NCI-H1105 treated with DMSO at 0.1 percent for 48 hours (cell line): ENCODE measurements around the gene HCST.
"Not testable (repeated sequence)": the region's sequence is repeated elsewhere in the genome, so short reads cannot be mapped to it uniquely, and the experiment has no call there.

Source experiments
- DNase-seq: peaks from one replicate; lab custom pipeline; 2025; lab: John Stamatoyannopoulos, UW

HCST gene, protein sequence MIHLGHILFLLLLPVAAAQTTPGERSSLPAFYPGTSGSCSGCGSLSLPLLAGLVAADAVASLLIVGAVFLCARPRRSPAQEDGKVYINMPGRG

DNA sequence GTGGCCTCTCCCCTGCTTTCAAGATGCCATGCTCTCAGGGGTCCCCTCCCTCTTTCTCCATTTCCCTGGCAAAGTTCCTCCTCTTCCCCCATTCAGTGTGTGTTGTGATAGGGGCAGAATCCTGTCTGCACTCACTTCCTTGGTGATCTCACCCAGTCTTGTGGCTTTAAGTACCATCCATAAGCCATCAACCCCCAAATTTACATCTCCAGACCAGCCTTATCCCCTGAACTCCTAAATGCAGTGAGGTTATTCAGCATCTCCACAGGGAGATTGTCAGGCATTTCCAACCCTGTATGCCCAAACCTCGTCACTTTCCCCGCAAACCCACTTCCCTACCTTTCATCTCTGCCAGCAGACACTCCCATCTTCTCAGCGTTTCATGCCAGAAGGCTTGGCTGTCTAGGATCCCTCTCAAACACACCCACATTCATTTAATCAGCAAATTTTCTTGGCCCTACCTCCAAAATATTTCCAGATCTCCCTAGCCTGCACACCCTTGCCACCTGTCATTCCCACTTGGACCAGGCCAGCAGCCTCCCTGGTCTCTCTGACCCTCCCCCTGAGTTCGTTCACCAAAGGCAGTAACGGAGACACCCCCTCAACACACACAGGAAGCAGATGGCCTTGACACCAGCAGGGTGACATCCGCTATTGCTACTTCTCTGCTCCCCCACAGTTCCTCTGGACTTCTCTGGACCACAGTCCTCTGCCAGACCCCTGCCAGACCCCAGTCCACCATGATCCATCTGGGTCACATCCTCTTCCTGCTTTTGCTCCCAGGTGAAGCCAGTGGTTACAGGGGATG lies at the start of gene HCST:
Gene HCST (plus strand): TSS at position 676 of the 808 bp plus-strand sequence. CDS start 65 bp downstream, at position 741.
- DNase-seq, result no peak

DNA sequence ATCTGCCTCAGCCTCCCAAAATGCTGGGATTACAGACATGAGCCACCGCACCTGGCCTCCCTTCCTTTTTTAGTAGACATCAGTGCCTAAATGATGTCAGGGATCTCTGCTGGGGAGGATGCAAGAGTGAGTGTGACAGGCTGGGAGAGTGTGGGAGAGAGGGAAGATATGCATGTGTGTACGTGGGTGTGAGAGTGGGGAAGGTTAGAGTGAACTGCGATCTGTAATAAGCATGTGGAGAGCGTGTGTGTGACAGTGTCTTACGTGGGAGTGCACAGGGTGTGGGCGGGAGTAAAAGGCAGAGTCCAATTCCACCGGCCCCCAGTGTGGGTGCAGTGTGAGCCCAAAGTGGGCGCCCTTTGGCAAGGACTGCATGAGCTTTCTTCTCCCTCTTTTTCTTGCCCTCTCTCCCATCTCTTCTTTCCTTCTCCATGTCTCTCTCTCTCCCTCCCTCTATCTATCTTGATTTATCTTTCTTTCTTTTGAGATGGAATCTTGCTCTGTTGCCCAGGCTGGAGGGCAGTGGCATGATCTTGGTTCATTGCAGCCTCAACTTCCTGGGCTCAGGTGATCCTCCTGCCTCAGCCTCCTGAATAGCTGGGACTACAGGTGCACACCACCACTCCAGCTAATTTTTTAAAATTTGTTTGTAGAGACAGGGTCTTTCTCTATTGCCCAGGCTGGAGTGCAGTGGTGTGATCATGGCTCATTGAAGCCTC lies 49.1 kb upstream of the HCST start:
- no peak for DNase-seq

DNA sequence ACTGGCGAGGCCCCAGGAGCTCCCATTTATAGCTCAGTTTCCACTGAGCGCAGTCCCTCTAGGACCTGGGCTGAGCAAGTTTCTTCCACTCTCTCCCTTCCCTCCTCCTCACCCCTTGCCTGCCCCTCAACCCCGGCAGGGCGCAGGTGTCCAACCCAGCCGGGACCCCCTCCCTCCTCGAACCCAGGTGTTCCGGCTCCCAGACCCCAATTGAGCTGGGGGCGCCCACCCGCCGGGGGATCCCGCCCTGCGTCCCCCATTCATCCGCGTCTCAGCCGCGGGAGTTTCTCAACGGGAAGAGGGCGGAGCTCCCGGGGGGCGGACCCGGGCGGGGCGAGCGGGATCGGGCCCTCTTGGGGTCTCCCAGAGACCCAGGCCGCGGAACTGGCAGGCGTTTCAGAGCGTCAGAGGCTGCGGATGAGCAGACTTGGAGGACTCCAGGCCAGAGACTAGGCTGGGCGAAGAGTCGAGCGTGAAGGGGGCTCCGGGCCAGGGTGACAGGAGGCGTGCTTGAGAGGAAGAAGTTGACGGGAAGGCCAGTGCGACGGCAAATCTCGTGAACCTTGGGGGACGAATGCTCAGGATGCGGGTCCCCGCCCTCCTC lies 45.7 kb upstream of the HCST start, which contains the start of gene KIRREL2:
Gene KIRREL2 (plus strand): TSS at position 366 of the 604 bp plus-strand sequence. CDS start 209 bp downstream, at position 575.
- peak; percentile 39 for DNase-seq

DNA sequence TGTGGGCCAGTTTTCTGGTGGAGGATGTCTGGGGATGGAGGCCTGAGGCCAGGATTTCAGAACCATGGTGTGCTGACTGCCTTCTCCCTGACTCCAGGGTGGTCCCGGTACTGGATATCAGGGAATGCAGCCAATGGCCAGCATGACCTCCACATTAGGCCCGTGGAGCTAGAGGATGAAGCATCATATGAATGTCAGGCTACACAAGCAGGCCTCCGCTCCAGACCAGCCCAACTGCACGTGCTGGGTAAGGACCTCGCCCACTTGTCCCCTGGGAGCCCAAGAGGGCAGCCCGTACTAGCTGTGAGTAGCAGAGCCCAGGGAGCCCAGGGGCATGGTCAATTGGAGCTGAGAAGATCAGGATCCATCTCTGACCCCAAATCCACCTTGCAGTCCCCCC lies 44.0 kb upstream of the HCST start:
- DNase-seq, result no peak

GRCh38 chr19:35859414-35859813 lies 42.9 kb upstream of the HCST start:
- no peak for DNase-seq

DNA sequence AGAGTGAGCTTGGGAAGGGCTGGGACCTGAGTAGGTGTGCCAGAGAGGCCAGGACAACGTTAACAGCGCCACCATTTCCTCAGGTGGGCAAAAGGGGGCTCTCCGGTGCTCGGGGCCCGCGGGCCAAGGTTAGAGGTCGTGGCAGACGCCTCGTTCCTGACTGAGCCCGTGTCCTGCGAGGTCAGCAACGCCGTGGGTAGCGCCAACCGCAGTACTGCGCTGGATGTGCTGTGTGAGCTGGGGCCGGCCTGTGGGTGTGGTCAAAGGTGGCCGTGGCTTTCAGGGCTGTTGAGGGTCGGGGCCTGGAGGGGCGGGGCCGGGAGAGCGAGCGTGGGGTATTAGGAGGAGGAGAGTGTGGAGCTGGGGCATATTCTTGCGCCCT lies 41.9 kb upstream of the HCST start:
- DNase-seq, result no peak

DNA sequence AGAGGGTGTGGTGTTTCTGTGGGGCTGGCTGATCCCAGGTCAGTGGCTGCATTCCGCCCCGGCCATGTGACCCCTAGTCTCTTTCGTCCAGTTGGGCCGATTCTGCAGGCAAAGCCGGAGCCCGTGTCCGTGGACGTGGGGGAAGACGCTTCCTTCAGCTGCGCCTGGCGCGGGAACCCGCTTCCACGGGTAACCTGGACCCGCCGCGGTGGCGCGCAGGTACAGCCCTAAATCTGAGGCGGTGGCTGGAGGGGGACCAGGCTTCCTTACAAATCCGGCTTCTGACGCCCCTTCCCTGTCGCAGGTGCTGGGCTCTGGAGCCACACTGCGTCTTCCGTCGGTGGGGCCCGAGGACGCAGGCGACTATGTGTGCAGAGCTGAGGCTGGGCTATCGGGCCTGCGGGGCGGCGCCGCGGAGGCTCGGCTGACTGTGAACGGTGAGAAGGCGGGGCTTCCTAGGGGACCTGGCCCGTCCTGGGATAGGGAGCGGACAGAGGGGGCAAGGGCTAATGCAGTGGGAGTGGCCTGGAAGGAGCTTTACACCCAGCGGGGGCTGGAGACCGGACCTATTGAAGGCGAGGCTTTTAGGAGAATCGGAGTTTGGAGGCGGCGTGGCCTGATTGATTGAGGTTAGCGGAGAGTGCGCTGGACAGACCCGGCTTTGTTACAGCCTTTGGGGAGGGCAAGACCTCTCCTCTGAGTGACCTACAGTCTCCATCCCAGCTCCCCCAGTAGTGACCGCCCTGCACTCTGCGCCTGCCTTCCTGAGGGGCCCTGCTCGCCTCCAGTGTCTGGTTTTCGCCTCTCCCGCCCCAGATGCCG lies 41.3 kb upstream of the HCST start:
- no peak for DNase-seq

- no peak for DNase-seq
These were observed 40.6 kb upstream of the HCST start for GRCh38 chr19:35861640-35862160.

GRCh38 chr19:35862528-35862927 lies 39.8 kb upstream of the HCST start:
- DNase-seq, result no peak

- no peak for DNase-seq
These were observed 39.3 kb upstream of the HCST start for GRCh38 chr19:35863018-35863417.

DNA sequence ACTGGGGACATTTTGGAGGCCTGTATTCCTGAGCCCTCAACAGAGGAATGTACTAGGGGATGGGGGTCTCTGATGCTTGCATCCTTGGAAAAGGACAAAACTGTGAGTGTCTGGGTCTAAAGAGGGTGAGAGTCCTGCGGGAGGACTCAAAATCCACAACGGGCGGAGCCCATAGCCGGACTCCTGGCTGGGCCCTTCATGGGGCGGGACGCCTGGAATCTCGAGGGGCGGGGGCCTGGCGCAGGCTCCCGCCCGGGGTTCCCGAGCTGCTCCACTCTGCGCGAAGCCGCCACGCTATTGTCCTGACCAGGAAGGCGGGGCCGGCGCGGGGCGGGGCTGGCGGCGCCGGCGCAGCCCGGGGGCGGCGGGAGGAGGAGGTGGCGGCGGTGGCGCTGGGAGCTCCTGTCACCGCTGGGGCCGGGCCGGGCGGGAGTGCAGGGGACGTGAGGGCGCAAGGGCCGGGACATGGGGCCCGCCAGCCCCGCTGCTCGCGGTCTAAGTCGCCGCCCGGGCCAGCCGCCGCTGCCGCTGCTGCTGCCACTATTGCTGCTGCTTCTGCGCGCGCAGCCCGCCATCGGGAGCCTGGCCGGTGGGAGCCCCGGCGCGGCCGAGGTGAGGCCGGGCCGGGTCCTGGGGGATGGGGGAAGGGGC lies 34.0 kb upstream of the HCST start, which contains the start of gene APLP1:
Gene APLP1 (plus strand): TSS at position 403 of the 651 bp plus-strand sequence. CDS start 63 bp downstream, at position 466.
- peak; percentile 63 for DNase-seq

DNA sequence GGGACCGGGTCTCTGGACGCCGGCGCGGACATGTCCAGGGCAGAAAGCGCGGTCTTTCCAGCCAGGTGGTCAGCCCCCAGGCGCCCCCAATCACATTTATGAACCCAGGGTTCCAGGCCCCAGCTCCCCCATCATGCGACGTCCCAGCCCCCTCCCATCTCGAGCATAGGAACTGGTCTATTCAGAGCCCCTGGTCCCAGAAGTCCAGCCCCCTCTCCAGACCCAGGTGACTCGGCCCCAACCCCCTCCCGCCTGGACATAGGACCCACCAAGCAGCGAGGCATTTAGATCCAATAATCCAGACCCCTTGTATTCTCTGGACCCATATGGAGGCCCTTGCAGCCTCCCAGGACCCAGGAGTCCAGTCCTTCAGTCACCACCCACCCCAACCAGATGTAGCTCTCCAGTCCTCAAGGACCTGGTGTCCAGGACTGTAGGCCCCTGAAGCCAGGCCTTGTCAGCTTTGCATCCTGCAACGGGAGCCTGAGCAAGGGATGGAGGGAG lies 33.5 kb upstream of the HCST start:
- no peak for DNase-seq

DNA sequence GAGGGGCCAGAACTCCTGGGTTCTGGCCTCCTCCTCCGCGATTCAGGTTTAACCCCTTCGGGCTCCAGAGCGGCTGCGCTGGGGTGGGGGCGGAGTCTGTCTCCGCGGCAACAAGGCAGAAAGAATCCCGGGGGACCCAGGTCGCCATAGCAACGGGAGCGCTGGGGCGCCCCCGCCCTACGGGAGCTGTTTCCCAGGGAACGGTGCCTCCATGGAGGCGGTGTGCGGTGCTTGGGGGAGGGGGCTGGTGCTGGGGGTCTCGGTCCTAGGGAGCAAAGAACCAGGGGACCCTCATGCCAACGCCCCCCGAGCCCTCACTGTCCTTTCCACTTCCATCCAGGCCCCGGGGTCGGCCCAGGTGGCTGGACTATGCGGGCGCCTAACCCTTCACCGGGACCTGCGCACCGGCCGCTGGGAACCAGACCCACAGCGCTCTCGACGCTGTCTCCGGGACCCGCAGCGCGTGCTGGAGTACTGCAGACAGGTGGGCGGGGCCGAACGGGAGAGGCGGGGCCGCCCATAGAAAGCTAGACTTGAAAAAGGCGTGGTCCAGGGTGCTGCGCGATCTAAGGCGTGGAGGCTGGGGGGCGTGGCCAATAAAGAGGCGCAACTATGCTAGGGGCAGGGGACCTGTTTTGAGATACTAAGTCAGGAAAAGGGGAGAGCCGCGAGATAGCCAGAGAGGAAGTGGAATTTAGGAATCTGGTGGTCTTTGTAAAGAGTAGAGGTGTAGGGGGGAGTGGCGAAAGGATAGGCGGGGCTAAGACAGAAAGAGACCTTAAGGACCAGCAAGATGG lies 32.8 kb upstream of the HCST start:
- peak; percentile 90 for DNase-seq

DNA sequence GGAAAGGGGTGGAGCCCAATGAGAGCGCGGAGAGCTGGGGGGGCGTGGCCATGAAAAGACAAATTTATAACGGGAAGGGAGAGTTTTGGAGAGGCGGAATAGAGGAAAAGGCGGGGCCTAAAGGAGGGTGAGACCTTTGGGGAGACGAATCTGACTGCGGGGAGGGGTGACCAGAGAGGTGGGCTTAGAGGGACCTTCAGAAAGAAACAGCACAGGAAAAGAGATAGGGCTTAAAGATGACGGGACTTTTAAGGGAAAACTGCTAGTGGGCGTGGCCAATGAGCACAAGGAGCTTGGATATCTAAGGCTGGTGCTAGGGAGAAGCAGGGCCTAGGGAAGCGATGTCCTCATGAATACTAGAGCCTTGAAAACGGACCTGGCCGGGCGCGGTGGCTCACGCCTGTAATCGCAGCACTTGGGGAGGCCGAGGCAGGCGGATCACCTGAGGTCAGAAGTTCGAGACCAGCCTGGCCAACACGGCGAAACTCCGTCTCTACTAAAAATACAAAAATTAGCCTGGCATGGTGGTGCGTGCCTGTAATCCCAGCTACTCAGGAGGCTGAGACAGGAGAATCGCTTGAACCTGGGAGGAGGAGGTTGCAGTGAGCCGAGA lies 32.1 kb upstream of the HCST start:
- DNase-seq, result not testable (repeated sequence)

DNA sequence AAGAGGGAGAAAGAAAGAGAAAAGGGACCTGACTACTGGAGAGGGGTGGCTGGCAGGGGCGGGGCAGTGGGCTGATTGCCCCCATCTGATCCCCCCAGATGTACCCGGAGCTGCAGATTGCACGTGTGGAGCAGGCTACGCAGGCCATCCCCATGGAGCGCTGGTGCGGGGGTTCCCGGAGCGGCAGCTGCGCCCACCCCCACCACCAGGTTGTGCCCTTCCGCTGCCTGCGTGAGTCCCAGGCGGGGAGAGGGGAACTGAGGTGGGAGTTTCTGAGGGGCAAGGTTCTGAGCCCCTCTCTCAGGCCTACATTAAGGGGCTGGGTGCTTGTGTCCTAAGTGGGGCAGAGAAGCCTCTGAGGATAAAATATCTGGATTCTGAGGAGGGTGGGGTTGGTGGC lies 31.5 kb upstream of the HCST start:
- no peak for DNase-seq

DNA sequence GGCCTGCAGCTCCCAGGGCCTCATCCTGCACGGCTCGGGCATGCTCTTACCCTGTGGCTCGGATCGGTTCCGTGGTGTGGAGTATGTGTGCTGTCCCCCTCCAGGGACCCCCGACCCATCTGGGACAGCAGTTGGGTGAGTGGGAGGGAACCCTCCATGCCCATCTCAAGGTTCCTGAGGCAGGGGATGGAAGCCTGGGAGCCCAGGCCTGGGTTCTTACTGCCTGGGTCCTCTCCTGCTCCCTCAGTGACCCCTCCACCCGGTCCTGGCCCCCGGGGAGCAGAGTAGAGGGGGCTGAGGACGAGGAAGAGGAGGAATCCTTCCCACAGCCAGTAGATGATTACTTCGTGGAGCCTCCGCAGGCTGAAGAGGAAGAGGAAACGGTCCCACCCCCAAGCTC lies 30.7 kb upstream of the HCST start:
- DNase-seq, result no peak

DNA sequence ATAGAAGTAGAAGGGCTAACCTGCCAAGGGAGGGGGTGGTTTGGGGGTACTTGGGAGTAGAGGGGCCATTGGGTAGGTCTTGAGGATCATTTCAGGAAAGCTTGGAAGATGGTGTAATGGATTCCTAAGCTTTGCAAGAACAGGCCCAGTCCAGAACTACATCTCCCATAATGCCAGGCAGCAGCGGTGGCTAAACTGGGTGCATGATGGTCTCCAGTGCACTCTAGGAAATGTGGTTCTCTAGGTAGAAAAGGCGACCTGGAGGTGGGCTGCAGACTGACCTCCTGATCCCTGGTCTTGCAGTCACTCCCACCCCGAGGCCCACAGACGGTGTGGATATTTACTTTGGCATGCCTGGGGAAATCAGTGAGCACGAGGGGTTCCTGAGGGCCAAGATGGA lies 30.1 kb upstream of the HCST start:
- DNase-seq, result no peak

DNA sequence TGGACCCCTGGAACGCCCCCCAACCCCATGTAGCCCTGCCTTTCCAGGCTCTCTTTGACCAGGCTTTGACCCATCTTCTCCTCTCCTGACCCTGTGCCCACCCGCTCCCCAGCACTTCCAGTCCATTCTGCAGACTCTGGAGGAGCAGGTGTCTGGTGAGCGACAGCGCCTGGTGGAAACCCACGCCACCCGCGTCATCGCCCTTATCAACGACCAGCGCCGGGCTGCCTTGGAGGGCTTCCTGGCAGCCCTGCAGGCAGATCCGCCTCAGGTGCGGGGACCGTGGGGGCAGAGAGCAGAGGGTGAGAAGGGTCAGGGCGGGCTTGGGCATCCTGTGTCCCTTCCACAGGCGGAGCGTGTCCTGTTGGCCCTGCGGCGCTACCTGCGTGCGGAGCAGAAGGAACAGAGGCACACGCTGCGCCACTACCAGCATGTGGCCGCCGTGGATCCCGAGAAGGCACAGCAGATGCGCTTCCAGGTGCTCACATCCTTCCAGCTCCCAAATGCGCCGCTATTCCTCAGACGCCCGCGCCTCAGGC lies 27.9 kb upstream of the HCST start:
- no peak for DNase-seq

- DNase-seq, result no peak
These were observed 23.3 kb upstream of the HCST start for GRCh38 chr19:35879068-35879467.
